Measurements from ENCODE around the gene GHR. TPM values are rescaled to one million over a fixed set of nuclear protein-coding genes. Genes with fewer than 3 reads are reported as not detected.
A peak's percentile ranks its signal among the peaks of the same experiment; 100 is the strongest.
"Not testable (repeated sequence)": the region's sequence is repeated elsewhere in the genome, so short reads cannot be mapped to it uniquely, and the experiment has no call there.

GHR gene
- total and polyA plus RNA-seq, 7 donors: 0.46 to 22.8 (median 9.1) TPM

GRCh38 chr5:42656651-42657015, 233.4 kb downstream of the GHR start:
- no peaks in the 10 kb centered on the region for H3K27me3 ChIP-seq
- H3K4me1 ChIP-seq: peaks cover 0 to 11% (median 0%) of the 10 kb centered on the region in 4 donors
- H3K4me3 ChIP-seq: no peak overlapping the region
- no peak overlapping the region for H3K27ac ChIP-seq
- no peak for DNase-seq
- intact Hi-C loops (cut with DNase I): no loop called here
- no peaks in the 10 kb centered on the region for H3K9me3 ChIP-seq
- TF ChIP-seq CTCF (IDR thresholded peaks at IDR 0.05) (peak in 1 of 4 experiments; percentile 20), EP300 (IDR thresholded peaks at IDR 0.05) (no peak)
- no peaks in the 10 kb centered on the region for H3K36me3 ChIP-seq

DNA sequence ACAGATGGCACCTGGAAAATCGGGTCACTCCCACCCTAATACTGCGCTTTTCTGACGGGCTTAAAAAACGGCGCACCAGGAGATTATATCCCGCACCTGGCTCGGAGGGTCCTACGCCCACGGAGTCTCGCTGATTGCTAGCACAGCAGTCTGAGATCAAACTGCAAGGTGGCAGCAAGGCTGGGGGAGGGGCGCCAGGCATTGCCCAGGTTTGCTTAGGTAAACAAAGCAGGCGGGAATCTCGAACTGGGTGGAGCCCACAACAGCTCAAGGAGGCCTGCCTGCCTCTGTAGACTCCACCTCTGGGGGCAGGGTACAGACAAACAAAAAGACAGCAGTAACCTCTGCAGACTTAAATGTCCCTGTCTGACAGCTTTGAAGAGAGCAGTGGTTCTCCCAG, 236.6 kb downstream of the GHR start:
- H3K9me3 ChIP-seq; DNase-seq; H3K4me3 ChIP-seq; H3K27ac ChIP-seq; intact Hi-C loops (cut with DNase I); H3K36me3 ChIP-seq; H3K27me3 ChIP-seq: not testable (repeated sequence)
- peaks cover 0 to 11% (median 0%) of the 10 kb centered on the region in 4 donors for H3K4me1 ChIP-seq
- WGBS, 2 donors: 78 to 86% methylated on average over 9 of the region's 13 CpGs

DNA sequence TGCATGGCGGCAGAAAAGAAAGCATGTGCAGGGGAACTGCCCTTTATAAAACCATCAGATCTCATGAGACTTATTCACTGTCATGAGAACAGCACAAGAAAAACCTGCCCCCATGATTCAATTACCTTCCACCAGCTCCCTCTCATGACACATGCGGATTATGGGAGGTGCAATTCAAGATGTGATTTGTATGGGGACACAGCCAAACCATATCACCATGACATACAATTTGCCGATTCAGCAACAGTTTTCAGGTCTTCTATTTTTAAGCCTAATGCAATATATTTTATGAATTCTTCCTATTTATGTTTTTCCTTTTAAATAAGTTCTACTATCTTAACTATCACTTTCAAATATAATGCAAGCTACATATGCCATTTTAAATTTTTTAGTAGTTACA, 242.6 kb downstream of the GHR start:
- no peaks in the 10 kb centered on the region for H3K9me3 ChIP-seq
- WGBS, 2 donors: 94 to 98% methylated on average over 3 of the region's 3 CpGs
- TF ChIP-seq POLR2A (IDR thresholded peaks at IDR 0.05): no peak
- TF ChIP-seq POLR2AphosphoS5 (IDR thresholded peaks at IDR 0.05): no peak
- no peak for TF ChIP-seq EP300 (IDR thresholded peaks at IDR 0.05)
- no peak for TF ChIP-seq CTCF (IDR thresholded peaks at IDR 0.05)
- intact Hi-C loops (cut with DNase I): no loop called here
- H3K4me3 ChIP-seq: no peak overlapping the region
- DNase-seq: no peak
- H3K4me1 ChIP-seq: no peaks in the 10 kb centered on the region
- H3K36me3 ChIP-seq: no peaks in the 10 kb centered on the region
- H3K27me3 ChIP-seq: no peaks in the 10 kb centered on the region
- no peak overlapping the region for H3K27ac ChIP-seq

DNA sequence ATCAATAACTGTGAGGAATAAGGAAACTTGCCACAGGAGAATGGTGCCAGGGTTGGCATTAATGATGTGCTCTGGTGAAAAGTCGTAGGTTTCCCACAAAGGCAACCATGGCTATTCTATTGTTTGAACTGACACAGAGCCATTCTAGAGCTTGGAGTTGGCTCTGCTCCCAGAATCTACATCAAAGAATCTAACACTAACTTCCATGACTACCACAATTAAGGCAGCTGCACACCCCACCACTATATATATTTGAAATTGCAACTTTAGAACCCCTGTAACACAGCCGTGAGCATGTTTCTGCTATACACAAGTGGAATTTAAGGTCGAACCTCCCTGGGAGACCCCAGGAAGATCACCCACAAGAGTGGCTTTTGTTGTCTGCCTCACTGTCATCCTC, 243.6 kb downstream of the GHR start:
- H3K4me1 ChIP-seq: no peaks in the 10 kb centered on the region
- WGBS, 2 donors: 59 to 65% methylated on average over 3 of the region's 3 CpGs
- intact Hi-C loops (cut with DNase I): no loop called here
- H3K9me3 ChIP-seq: no peaks in the 10 kb centered on the region
- no peaks in the 10 kb centered on the region for H3K27me3 ChIP-seq
- no peak overlapping the region for H3K27ac ChIP-seq
- H3K4me3 ChIP-seq: no peak overlapping the region
- no peak for TF ChIP-seq EP300 (IDR thresholded peaks at IDR 0.05)
- TF ChIP-seq POLR2A (IDR thresholded peaks at IDR 0.05): no peak
- TF ChIP-seq POLR2AphosphoS5 (IDR thresholded peaks at IDR 0.05): no peak
- TF ChIP-seq CTCF (IDR thresholded peaks at IDR 0.05): no peak
- DNase-seq: no peak
- H3K36me3 ChIP-seq: no peaks in the 10 kb centered on the region

DNA sequence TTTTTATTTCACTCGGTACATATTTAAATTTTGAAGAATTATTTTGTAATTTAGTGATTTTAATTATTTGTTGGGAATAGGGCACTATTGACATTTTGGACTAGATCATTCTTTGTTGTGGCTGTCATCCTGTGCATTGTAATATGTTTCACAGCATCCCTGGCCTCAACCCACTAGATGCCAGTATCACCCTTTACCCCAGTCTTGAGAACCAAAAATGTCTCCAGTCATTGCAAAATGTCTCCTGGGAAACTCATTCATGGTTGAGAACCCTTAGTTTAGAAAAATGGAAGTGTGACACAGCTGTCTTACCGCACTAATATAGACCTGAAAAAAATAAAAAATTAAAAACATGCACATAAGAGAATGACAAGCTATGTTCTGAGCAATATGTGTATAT, 245.0 kb downstream of the GHR start:
- no peaks in the 10 kb centered on the region for H3K36me3 ChIP-seq
- no peaks in the 10 kb centered on the region for H3K4me1 ChIP-seq
- no peak for DNase-seq
- H3K4me3 ChIP-seq: no peak overlapping the region
- 89 to 94% methylated on average over 2 of the region's 2 CpGs for WGBS, 2 donors
- intact Hi-C loops (cut with DNase I): no loop called here
- TF ChIP-seq POLR2AphosphoS5 (IDR thresholded peaks at IDR 0.05) (no peak), CTCF (IDR thresholded peaks at IDR 0.05) (no peak), EP300 (IDR thresholded peaks at IDR 0.05) (no peak), POLR2A (IDR thresholded peaks at IDR 0.05) (no peak)
- no peak overlapping the region for H3K27ac ChIP-seq
- no peaks in the 10 kb centered on the region for H3K27me3 ChIP-seq
- H3K9me3 ChIP-seq: peaks cover 0 to 2% (median 0%) of the 10 kb centered on the region in 4 donors
